Suprapubic skin (tissue), 4 donors: ENCODE results near the gene AQP9.

ENCODE experiments used
- EP300 ChIP-seq: sonication (generic); formaldehyde crosslinking; IDR thresholded peaks from one replicate; pipeline ENCODE4 v1.6.1; 2017; ENCODE audit warnings: antibody characterized with exemption
- POLR2A ChIP-seq, 2 donors: fragments of 450-650 bp; IDR thresholded peaks; one replicate each; pipeline ENCODE4 v1.6.1; 2017; ENCODE audit warnings: antibody characterized with exemption in 2 of 2, mild to moderate bottlenecking in 2 of 2, moderate library complexity in 2 of 2
- POLR2AphosphoS5 ChIP-seq, 3 donors: sonication (generic); formaldehyde crosslinking; IDR thresholded peaks; one replicate each; pipeline ENCODE4 v1.6.1; 2017; ENCODE audit warnings: antibody characterized with exemption in 3 of 3
- TF ChIP-seq, protein P1 (sequence below), 2 donors: fragments of 200-600 bp in 1 of 2; fragments of 450-650 bp in 1 of 2; sonication (generic) in 1 of 2; IDR thresholded peaks; one replicate each; pipeline ENCODE4 v1.5.1; 2016 to 2019; ENCODE audit warnings: antibody characterized with exemption in 2 of 2, mild to moderate bottlenecking in 1 of 2, moderate library complexity in 1 of 2

GRCh38 chr15:58189148-58189811 is 51.1 kb downstream of the AQP9 start:
- no peak for TF ChIP-seq POLR2A (IDR thresholded peaks at IDR 0.05)
- TF ChIP-seq, protein P1, sequence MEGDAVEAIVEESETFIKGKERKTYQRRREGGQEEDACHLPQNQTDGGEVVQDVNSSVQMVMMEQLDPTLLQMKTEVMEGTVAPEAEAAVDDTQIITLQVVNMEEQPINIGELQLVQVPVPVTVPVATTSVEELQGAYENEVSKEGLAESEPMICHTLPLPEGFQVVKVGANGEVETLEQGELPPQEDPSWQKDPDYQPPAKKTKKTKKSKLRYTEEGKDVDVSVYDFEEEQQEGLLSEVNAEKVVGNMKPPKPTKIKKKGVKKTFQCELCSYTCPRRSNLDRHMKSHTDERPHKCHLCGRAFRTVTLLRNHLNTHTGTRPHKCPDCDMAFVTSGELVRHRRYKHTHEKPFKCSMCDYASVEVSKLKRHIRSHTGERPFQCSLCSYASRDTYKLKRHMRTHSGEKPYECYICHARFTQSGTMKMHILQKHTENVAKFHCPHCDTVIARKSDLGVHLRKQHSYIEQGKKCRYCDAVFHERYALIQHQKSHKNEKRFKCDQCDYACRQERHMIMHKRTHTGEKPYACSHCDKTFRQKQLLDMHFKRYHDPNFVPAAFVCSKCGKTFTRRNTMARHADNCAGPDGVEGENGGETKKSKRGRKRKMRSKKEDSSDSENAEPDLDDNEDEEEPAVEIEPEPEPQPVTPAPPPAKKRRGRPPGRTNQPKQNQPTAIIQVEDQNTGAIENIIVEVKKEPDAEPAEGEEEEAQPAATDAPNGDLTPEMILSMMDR (IDR thresholded peaks at IDR 0.05), result no peak
- TF ChIP-seq EP300, result no peak
- no peak for TF ChIP-seq POLR2AphosphoS5 (IDR thresholded peaks at IDR 0.05)
